A204.1 (cell line): ENCODE data around the gene SIGLEC11.
"Not testable (repeated sequence)": the region's sequence is repeated elsewhere in the genome, so short reads cannot be mapped to it uniquely, and the experiment has no call there.

Source experiments
- FAIRE-seq: peaks from 2 replicates; lab custom pipeline; 2012; peaks lifted over from hg19 to GRCh38; lab: Jason Lieb, UNC

Gene SIGLEC11

GRCh38 chr19:49981603-49982593, 20.9 kb upstream of the SIGLEC11 start:
- FAIRE-seq, result no peak

DNA sequence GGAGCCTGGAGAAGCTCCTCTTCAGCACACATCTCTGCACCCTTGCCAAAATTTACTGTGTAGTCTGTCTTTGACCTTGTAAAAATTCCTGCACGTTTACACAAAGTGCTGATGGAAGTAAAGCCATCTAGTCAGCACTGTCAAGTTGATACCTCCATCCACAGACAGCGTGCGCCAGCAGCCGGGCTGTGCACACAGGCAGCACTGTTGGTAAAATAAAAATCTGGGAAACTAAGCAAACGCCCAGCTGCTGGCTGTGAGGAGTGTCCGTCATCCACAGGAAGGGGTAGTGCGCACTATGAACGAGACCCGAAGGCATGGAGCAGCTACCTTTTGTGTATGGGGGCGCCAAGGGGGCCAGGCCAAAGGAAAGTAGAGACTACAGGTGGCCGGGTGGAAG, 17.4 kb upstream of the SIGLEC11 start:
- no peak for FAIRE-seq

DNA sequence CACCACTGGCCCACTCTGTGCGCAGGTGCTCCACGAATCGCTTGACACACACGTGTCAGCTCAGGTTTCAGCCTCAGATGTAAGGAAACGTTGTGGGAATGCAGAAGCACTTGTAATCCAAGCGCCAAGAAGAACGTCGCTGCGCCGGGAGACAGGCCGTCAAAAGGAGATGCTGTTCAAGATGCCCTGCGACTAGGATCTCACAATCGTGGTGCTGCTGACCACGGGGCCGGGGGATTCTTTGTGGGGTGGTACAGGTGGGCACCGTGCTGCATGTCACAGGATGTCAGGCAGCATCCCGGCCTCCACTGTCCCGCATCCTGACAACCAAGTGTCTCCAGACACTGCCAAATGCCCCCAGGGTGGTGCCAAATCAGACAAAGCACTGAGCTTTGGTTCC, 16.9 kb upstream of the SIGLEC11 start:
- no peak for FAIRE-seq

- no peak for FAIRE-seq
Observed at GRCh38 chr19:49977076-49977475, 16.1 kb upstream of the SIGLEC11 start.

GRCh38 chr19:49976496-49976895, 15.5 kb upstream of the SIGLEC11 start:
- FAIRE-seq, result no peak

GRCh38 chr19:49975051-49975450, 14.1 kb upstream of the SIGLEC11 start:
- FAIRE-seq, result no peak

GRCh38 chr19:49973987-49974386, 13.0 kb upstream of the SIGLEC11 start:
- no peak for FAIRE-seq

GRCh38 chr19:49972841-49973240, 11.9 kb upstream of the SIGLEC11 start:
- FAIRE-seq, result no peak

GRCh38 chr19:49971991-49972411, 11.0 kb upstream of the SIGLEC11 start:
- no peak for FAIRE-seq

DNA sequence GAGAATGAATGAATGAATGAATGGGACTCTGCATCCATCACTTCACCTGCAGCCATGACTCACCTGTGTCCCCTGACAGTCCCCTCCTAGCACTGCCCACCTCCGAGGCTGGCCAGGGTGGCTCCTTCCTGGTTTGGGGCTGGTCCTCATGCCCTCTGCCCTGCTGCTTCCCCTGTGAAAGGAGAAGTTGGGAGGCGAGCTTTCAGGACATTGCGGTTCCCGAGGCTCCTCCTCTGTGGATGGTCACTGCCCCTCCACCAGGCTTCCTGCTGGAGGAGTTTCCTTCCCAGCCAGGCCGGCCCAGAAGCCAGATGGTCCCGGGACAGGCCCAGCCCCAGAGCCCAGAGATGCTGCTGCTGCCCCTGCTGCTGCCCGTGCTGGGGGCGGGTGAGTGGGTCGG, 8.4 kb upstream of the SIGLEC11 start:
- not testable (repeated sequence) for FAIRE-seq

GRCh38 chr19:49968279-49968922, 7.4 kb upstream of the SIGLEC11 start:
- no peak for FAIRE-seq

- not testable (repeated sequence) for FAIRE-seq
Observed at GRCh38 chr19:49959892-49960291, 1.1 kb downstream of the SIGLEC11 start.

DNA sequence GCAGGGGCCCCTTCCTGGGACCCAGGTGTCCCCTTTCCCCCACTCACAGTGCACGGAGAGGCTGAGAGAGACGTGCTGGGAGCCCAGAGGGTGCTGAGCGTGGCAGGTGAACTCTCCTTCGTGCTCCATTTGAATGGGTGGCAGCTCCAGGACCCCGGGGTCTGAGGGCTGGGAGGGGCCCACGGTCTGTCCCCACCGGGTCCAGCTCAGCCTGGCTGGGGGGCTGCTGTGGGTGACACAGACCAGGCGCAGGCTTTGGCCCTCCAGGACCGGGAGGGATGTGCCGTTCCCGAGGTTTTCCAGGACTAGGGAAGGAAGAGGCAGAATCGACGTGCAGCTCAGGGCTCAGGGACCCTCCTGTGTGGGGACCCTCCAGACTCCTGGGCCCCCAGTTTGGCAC, 2.4 kb downstream of the SIGLEC11 start:
- FAIRE-seq, result not testable (repeated sequence)

DNA sequence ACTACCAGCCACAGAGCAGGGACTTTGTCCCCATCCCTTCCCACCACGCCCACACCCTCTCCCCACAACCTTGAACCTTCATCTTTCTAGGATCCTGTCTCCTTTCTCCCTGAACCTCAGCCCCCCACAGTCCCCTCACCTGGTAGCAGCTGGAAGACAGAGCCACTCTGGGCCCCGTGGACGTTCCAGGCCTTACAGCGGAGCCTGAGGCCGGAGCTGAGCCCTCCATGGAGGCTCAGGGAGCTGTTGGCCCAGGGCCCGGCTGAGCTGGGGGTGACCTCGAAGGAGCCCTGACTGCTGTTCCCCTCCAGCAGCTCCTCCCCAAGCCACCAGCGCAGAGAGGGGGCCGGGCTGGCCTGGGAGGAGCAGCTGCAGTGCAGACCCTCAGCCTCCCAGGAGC, 2.8 kb downstream of the SIGLEC11 start:
- FAIRE-seq, result not testable (repeated sequence)

- no peak for FAIRE-seq
Observed at GRCh38 chr19:49957262-49957915, 3.6 kb downstream of the SIGLEC11 start.

- no peak for FAIRE-seq
Observed at GRCh38 chr19:49956115-49956495, 4.9 kb downstream of the SIGLEC11 start.

- FAIRE-seq, result no peak
Observed at GRCh38 chr19:49954933-49955332, 6.0 kb downstream of the SIGLEC11 start.

DNA sequence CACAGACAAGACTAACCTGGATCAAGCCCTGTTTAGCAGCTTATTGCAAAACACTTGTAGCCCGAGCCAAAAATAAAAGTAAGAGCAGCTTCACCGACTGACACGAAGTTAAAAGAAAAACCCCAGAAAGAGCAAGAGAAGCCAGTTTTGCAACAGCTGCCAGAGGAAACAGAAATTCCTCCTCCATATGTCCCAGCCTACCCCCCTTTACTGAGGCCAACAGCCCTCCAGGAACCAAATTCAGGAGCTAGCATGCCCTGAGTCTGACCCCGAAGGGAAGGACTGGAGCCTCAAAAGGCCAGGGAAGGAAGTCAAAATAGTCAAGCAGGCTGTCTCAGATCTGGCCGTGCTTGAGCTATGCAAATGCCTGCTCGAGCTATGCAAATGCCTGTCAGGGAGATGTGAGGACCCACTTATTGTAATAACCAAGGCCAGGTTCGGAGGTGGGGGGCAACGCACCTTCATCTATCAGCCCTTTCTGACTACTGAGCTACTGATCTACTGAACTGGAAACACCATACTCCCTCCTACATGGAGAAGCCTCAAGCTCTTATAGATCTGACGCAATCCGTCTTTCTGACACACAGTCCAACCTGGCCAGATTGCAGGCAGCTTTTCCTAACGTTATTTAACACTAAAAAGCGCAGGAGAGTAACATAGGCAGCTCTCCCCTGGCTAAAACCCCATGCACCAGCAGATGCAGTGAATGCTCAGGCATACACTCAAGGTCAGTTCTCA, 6.7 kb downstream of the SIGLEC11 start:
- no peak for FAIRE-seq

DNA sequence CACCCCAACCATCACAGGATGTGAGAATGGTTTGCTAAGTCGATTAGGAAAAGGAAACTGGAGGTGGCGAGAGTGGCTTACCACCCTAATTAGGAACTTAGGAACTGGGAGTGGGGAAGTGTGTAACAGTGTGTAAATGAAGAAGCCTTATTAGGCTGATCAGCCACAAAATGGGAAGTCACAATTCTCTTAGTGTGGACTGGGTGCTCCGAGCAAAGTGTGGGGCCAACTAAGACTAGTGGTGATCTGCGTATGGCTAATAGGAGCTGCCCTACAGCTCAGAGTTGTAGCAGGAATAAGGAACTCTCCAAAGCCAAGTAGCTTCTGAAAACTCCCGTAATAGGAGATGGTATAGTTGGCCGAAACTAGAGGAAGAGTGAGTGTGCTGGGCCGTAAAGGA, 7.6 kb downstream of the SIGLEC11 start:
- FAIRE-seq, result no peak

GRCh38 chr19:49952906-49953305, 8.1 kb downstream of the SIGLEC11 start:
- FAIRE-seq, result no peak

DNA sequence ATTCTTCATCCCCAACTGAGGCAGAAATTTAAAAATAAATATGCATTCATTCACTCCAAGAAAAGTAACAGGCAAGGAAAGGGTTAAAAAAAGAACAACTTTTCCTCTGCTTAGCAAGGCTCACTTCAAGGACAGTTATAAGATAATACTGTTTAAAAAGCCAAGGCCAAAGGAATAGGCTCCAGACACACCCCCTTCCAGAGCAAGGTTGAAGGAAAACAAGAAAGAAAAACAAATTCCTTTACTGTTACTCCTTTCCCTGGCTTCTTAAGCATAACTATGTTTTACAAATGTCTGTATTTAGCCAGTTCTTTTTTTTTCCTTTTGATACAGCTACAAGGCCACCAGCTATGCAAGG, 8.5 kb downstream of the SIGLEC11 start:
- no peak for FAIRE-seq

DNA sequence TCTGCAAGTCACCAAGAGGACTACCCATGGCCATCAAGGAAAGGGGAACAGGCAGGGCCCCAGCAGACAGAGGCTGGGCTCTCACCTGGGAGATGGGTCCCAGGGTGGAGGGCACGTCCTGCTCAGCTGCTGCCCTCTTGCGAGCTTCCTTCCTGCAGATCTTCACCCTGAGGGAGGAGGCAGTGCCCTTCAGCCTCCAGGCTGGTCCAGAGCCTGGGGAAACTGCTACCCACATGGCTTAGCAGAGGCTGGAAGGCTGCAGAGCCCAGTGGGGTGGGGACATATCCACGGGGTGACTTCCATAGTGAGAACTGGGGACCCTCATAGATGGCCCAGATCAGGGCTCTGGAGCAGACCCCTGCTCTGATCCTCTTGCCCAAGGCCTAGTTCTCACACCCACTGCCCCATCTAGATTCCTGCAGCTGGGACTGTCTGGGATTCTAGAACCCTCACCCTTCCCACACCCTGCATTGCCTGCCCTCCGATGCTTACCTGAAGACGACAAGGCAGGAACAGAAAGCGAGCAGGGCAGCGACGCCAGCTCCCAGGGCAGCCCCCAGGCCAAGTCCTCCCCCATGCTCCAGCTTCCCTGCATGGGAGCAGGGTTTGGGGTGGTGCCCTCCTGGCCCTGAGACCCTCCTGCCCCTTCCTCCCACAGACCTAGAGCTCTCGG, 9.0 kb downstream of the SIGLEC11 start:
- FAIRE-seq, result no peak
